ENCODE data around the gene LIMA1. TPM values are rescaled to one million over a fixed set of nuclear protein-coding genes. Genes with fewer than 3 reads are reported as not detected.

LIMA1 gene
- total RNA-seq, 4 donors from 2014 or later, result 7.4 to 24.5 (median 8.8) TPM

GRCh38 chr12:50224026-50224692, 59.2 kb downstream of the LIMA1 start:
- in situ Hi-C loops (cut with MboI; ENCODE audit: low sequenced_read_pairs in 4 of 4) (no loop called here), intact Hi-C loops (cut with DNase I; ENCODE audit: low total_unique reads) (loop anchor here (5.0 kb wide), 2 partner anchors 88 to 178 kb away; partner anchors contain the start of gene LARP4)
- ATAC-seq (peak; percentile 51 to 83), DNase-seq (peak; percentile 33 to 45)
- Histone ChIP-seq H3K4me1 (peaks cover 19 to 29% of the 10 kb centered on the region in 2 donors), H3K36me3 (no peaks in the 10 kb centered on the region), H3K27me3 (no peaks in the 10 kb centered on the region), H3K9me3 (no peaks in the 10 kb centered on the region), H3K27ac (peak overlapping the region in 3 of 4 donors; percentile 2 to 66 (median 34)), H3K4me3 (no peak overlapping the region)
- TF ChIP-seq CTCF (IDR thresholded peaks at IDR 0.05 in 4 of 5, conservative IDR thresholded peaks at IDR 0.05 in 1 of 5), result no peak
- TF ChIP-seq POLR2A (IDR thresholded peaks at IDR 0.05), result no peak

- H3K27ac ChIP-seq, result peak overlapping the region; percentile 60 to 78 (median 76)
- intact Hi-C loops (cut with DNase I; ENCODE audit: low total_unique reads), result loop anchor here (1.0 to 5.0 kb wide), 3 partner anchors 61 to 180 kb away; partner anchors contain the start of genes LARP4 and LIMA1
- peak; percentile 61 to 73 for ATAC-seq
- no peaks in the 10 kb centered on the region for H3K36me3 ChIP-seq
- H3K27me3 ChIP-seq, result no peaks in the 10 kb centered on the region
- peaks cover 19 to 29% of the 10 kb centered on the region in 2 donors for H3K4me1 ChIP-seq
- in situ Hi-C loops (cut with MboI; ENCODE audit: low sequenced_read_pairs in 4 of 4), result no loop called here
- peak overlapping the region; percentile 45 to 54 (median 46) for H3K4me3 ChIP-seq
- TF ChIP-seq POLR2A (IDR thresholded peaks at IDR 0.05) (peak; percentile 16 to 29), CTCF (IDR thresholded peaks at IDR 0.05 in 4 of 5, conservative IDR thresholded peaks at IDR 0.05 in 1 of 5) (peak in 1 of 5 experiments; percentile 27)
- H3K9me3 ChIP-seq, result no peaks in the 10 kb centered on the region
- DNase-seq, result peak; percentile 39 to 45
Measured at GRCh38 chr12:50222275-50222783, 61.0 kb downstream of the LIMA1 start.

GRCh38 chr12:50221228-50222008, 61.9 kb downstream of the LIMA1 start:
- DNase-seq (no peak), ATAC-seq (peak; percentile 59 to 80)
- peak overlapping the region; percentile 60 to 78 (median 76) for H3K27ac ChIP-seq
- H3K9me3 ChIP-seq, result no peaks in the 10 kb centered on the region
- H3K36me3 ChIP-seq, result no peaks in the 10 kb centered on the region
- in situ Hi-C loops (cut with MboI; ENCODE audit: low sequenced_read_pairs in 4 of 4), result no loop called here
- intact Hi-C loops (cut with DNase I; ENCODE audit: low total_unique reads), result loop anchor here (1.0 to 5.0 kb wide), 3 partner anchors 62 to 181 kb away; partner anchors contain the start of genes LARP4 and LIMA1
- H3K4me1 ChIP-seq, result peaks cover 19 to 29% of the 10 kb centered on the region in 2 donors
- TF ChIP-seq CTCF (IDR thresholded peaks at IDR 0.05 in 4 of 5, conservative IDR thresholded peaks at IDR 0.05 in 1 of 5) (no peak), POLR2A (IDR thresholded peaks at IDR 0.05) (peak in 1 of 2 donors; percentile 28)
- peak overlapping the region; percentile 45 to 54 (median 46) for H3K4me3 ChIP-seq
- H3K27me3 ChIP-seq, result no peaks in the 10 kb centered on the region

DNA sequence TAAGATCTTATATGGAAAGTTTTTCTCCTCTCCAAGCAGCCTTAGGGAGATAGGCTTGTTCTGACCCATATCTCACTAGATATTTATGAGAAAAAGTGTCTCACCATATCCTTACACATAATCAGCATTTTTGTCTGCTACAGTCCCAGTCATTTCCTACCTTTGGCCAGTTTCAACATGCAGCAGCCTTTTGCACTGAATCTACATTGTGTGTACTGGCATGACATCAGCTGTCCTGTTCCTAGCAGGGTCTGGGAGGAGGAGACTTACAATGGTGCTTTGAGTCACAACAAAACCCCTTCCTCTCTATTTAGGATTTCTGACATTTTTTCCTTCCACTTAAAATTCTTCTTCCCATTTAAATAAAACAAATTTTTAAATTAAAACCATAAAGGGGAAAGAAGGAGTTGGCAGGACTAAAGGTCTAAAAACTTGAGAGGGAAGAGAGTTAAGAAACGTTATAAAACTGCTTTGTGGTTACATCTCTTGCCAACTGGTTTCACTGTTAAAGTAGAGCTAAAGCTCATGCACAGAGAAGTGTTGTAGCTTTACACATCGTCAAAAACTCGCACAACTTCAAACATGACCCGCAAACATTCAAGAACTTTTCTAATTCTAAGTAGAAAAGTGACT, 62.8 kb downstream of the LIMA1 start:
- Histone ChIP-seq H3K27me3 (no peaks in the 10 kb centered on the region), H3K4me1 (peaks cover 19 to 29% of the 10 kb centered on the region in 2 donors), H3K4me3 (peak overlapping the region; percentile 45 to 54 (median 46)), H3K36me3 (no peaks in the 10 kb centered on the region), H3K9me3 (no peaks in the 10 kb centered on the region), H3K27ac (peak overlapping the region; percentile 60 to 78 (median 76))
- TF ChIP-seq POLR2A (IDR thresholded peaks at IDR 0.05) (no peak), CTCF (IDR thresholded peaks at IDR 0.05 in 4 of 5, conservative IDR thresholded peaks at IDR 0.05 in 1 of 5) (no peak)
- intact Hi-C loops (cut with DNase I; ENCODE audit: low total_unique reads) (loop anchor here (5.0 kb wide), 2 partner anchors 92 to 182 kb away; partner anchors contain the start of gene LARP4), in situ Hi-C loops (cut with MboI; ENCODE audit: low sequenced_read_pairs in 4 of 4) (no loop called here)
- DNase-seq (no peak), ATAC-seq (no peak)

Measured in gastrocnemius medialis (tissue), 4 donors.